GM18507 (cell line): Measurements from ENCODE around the gene STK11.

Experiments
- DNase-seq: peaks from one replicate; pipeline ENCODE4 v3.0.0; 2011; ENCODE audit warnings: low read depth; ENCODE audit not compliant: insufficient read length; ENCODE audit errors: extremely low spot score
- FAIRE-seq: peaks from 2 replicates; lab custom pipeline; 2011; peaks lifted over from hg19 to GRCh38; lab: Jason Lieb, UNC

STK11 gene

GRCh38 chr19:1256646-1257474 lies 51.3 kb downstream of the STK11 start:
- FAIRE-seq = no peak
- no peak for DNase-seq

GRCh38 chr19:1257475-1258162 lies 52.0 kb downstream of the STK11 start:
- no peak for FAIRE-seq

GRCh38 chr19:1258163-1258492 lies 52.5 kb downstream of the STK11 start:
- FAIRE-seq (no peak), DNase-seq (no peak)

More at GRCh38 chr19:1257475-1258162, 52.0 kb downstream of the STK11 start:
- DNase-seq = no peak

- no peak for DNase-seq
- no peak for FAIRE-seq
Measured at GRCh38 chr19:1258707-1259205, 53.2 kb downstream of the STK11 start.

GRCh38 chr19:1259206-1259875 lies 53.8 kb downstream of the STK11 start:
- DNase-seq (no peak), FAIRE-seq (peak; percentile 93)

- FAIRE-seq = peak; percentile 75
- no peak for DNase-seq
Measured at GRCh38 chr19:1259876-1260748, 54.5 kb downstream of the STK11 start.

GRCh38 chr19:1260749-1261537 lies 55.4 kb downstream of the STK11 start:
- FAIRE-seq = peak; percentile 94

GRCh38 chr19:1261538-1261797 lies 55.9 kb downstream of the STK11 start:
- no peak for FAIRE-seq
- no peak for DNase-seq

More at GRCh38 chr19:1260749-1261537, 55.4 kb downstream of the STK11 start:
- DNase-seq = peak; percentile 87

GRCh38 chr19:1261798-1262622 lies 56.4 kb downstream of the STK11 start:
- DNase-seq (no peak), FAIRE-seq (no peak)

GRCh38 chr19:1262623-1263123 lies 57.1 kb downstream of the STK11 start:
- DNase-seq (no peak), FAIRE-seq (no peak)

- FAIRE-seq = peak; percentile 84
- no peak for DNase-seq
Measured at GRCh38 chr19:1263188-1263587, 57.6 kb downstream of the STK11 start.

- DNase-seq (no peak), FAIRE-seq (peak; percentile 81)
Measured at GRCh38 chr19:1264801-1265614, 59.4 kb downstream of the STK11 start.

GRCh38 chr19:1265615-1266128 lies 60.1 kb downstream of the STK11 start:
- DNase-seq (no peak), FAIRE-seq (no peak)

GRCh38 chr19:1266129-1266915 lies 60.7 kb downstream of the STK11 start:
- FAIRE-seq (peak; percentile 88), DNase-seq (peak; percentile 73)

GRCh38 chr19:1266916-1267476 lies 61.4 kb downstream of the STK11 start:
- DNase-seq (no peak), FAIRE-seq (peak; percentile 5)
